B cell (primary cell): ENCODE results near the gene GMPPA. TPM values are rescaled to one million over a fixed set of nuclear protein-coding genes. Genes with fewer than 3 reads are reported as not detected.

Experiments used
- ATAC-seq: fragments of 200-7000 bp; cut with Tn5 transposase; one replicate; pipeline ENCODE4 v1.10.0; 2021; ENCODE audit warnings: low read depth, mild to moderate bottlenecking, moderate number of reproducible peaks, moderate library complexity
- CTCF ChIA-PET: fragments of 350-600 bp; sonication (Branson Sonifier 250); formaldehyde crosslinking; loops from one replicate; lab custom pipeline; 2021; ENCODE audit warnings: antibody characterized with exemption, inconsistent platforms; lab: Charles Lee
- POLR2A ChIA-PET: fragments of 350-600 bp; sonication (Branson Sonifier 250); formaldehyde crosslinking; loops from one replicate; lab custom pipeline; 2021; ENCODE audit warnings: antibody characterized with exemption; lab: Charles Lee
- DNase-seq: peaks from one replicate; pipeline ENCODE4 v3.0.0; 2013
- H2AFZ ChIP-seq: 2 replicates; pipeline ENCODE4 v1.6.1; 2012; ENCODE audit warnings: mild to moderate bottlenecking, low read depth, low read length; ENCODE audit not compliant: insufficient read depth, poor library complexity, severe bottlenecking
- H3K27ac ChIP-seq, 2 donors: 1 replicate in 1 of 2; 2 replicates in 1 of 2; pipeline ENCODE4 v1.5.1; 2012 to 2013; ENCODE audit warnings: low read length in 2 of 2, mild to moderate bottlenecking in 2 of 2, moderate library complexity in 1 of 2
- H3K27me3 ChIP-seq, 4 experiments: fragments of 200-600 bp in 1 of 4; sonication (generic) in 1 of 4; replicated peaks in 1 of 4; 1 replicate in 2 of 4; 2 replicates in 2 of 4; pipeline versions ENCODE4 v1.6.1 to v1.7.0; 2013 to 2016; ENCODE audit warnings: low read length in 3 of 4, mild to moderate bottlenecking in 2 of 4, mixed read lengths in 1 of 4, moderate library complexity in 1 of 4; ENCODE audit not compliant: insufficient read depth in 4 of 4, control insufficient read depth in 3 of 4; ENCODE audit errors: control extremely low read depth in 1 of 4
- H3K36me3 ChIP-seq, 2 experiments: replicated peaks in 1 of 2; 1 replicate in 1 of 2; 2 replicates in 1 of 2; pipeline versions ENCODE4 v1.6.1 to v1.7.1; 2013; ENCODE audit warnings: low read length in 1 of 2; ENCODE audit not compliant: insufficient read depth in 2 of 2, control insufficient read depth in 1 of 2; ENCODE audit errors: control extremely low read depth in 1 of 2, extremely low read depth in 1 of 2
- H3K4me1 ChIP-seq, 2 donors: fragments of 200-600 bp in 1 of 2; sonication (generic) in 1 of 2; 1 replicate in 1 of 2; 2 replicates in 1 of 2; pipeline versions ENCODE4 v1.5.1 to v1.6.1; 2013 to 2017; ENCODE audit warnings: low read length in 2 of 2; ENCODE audit not compliant: control insufficient read depth in 2 of 2, insufficient read depth in 2 of 2
- H3K4me2 ChIP-seq: replicated peaks from 2 replicates; pipeline ENCODE3; 2012; ENCODE audit warnings: mild to moderate bottlenecking, low read depth, low read length; ENCODE audit not compliant: poor library complexity, severe bottlenecking
- H3K4me3 ChIP-seq, 5 experiments: fragments of 200-600 bp in 1 of 5; sonication (generic) in 1 of 5; 1 replicate in 3 of 5; 2 replicates in 2 of 5; pipeline versions ENCODE4 v1.5.1 to v1.7.0; 2011 to 2016; ENCODE audit warnings: low read length in 4 of 5, mild to moderate bottlenecking in 4 of 5, low read depth in 2 of 5, control low read depth in 1 of 5, moderate library complexity in 1 of 5; ENCODE audit not compliant: insufficient read depth in 1 of 5; ENCODE audit errors: control extremely low read depth in 1 of 5, extremely low read depth in 1 of 5
- H3K79me2 ChIP-seq: fragments of 200-600 bp; sonication (generic); one replicate; pipeline ENCODE4 v1.6.0; 2016; ENCODE audit warnings: low read length; ENCODE audit not compliant: control insufficient read depth, insufficient read depth
- H3K9ac ChIP-seq: fragments of 200-600 bp; sonication (generic); 2 replicates; pipeline ENCODE4 v1.6.1; 2017; ENCODE audit warnings: mild to moderate bottlenecking, low read length, moderate library complexity
- H3K9me3 ChIP-seq, 3 donors: one replicate each; pipeline versions ENCODE4 v1.6.1 to v1.7.1; 2013; ENCODE audit warnings: low read length in 2 of 3; ENCODE audit not compliant: control insufficient read depth in 2 of 3, insufficient read depth in 1 of 3; ENCODE audit errors: control extremely low read depth in 1 of 3
- H4K20me1 ChIP-seq: 2 replicates; pipeline ENCODE4 v1.6.0; 2012; ENCODE audit warnings: mild to moderate bottlenecking, low read length; ENCODE audit not compliant: insufficient read depth, control insufficient read depth, poor library complexity, severe bottlenecking
- H3K27ac Mint-ChIP-seq: one replicate; pipeline ENCODE4 v1.8.0; 2021; ENCODE audit warnings: mixed read lengths
- H3K27me3 Mint-ChIP-seq: one replicate; pipeline ENCODE4 v1.8.0; 2021; ENCODE audit warnings: mixed read lengths
- H3K4me1 Mint-ChIP-seq: one replicate; pipeline ENCODE4 v1.8.0; 2021; ENCODE audit warnings: mixed read lengths
- H3K4me3 Mint-ChIP-seq: one replicate; pipeline ENCODE4 v1.8.0; 2021; ENCODE audit warnings: mixed read lengths
- H3K9me3 Mint-ChIP-seq: one replicate; pipeline ENCODE4 v1.8.0; 2022; ENCODE audit warnings: mixed read lengths; ENCODE audit not compliant: insufficient read depth
- EZH2 ChIP-seq: IDR thresholded peaks from 2 replicates; pipeline ENCODE4 v1.6.1; 2012; ENCODE audit warnings: borderline replicate concordance, low read depth, mild to moderate bottlenecking, moderate library complexity, low read length; ENCODE audit not compliant: insufficient read depth, poor library complexity, severe bottlenecking
- WGBS: methylation state at CpG from one replicate; pipeline ENCODE4 v1.1.5; 2013; ENCODE audit warnings: missing lambda C conversion rate; ENCODE audit not compliant: insufficient coverage; 5-methylcytosine and 5-hydroxymethylcytosine counted together
- intact Hi-C: fragments of 100-400 bp; cut with micrococcal nuclease; formaldehyde crosslinking; loops from one replicate; pipeline ENCODE4 v1.10.0; 2022
- polyA plus RNA-seq: library from polyadenylated mRNA; depleted of rRNA; stranded (reverse); fragments of >200 nt; gene quantifications from 2 replicates; pipeline ENCODE4 v1.2.3, GENCODE V29; 2012
- total RNA-seq, 2 donors: library from RNA; stranded (reverse); fragments of 120-200 nt in 1 of 2; gene quantifications; 1 replicate in 1 of 2; 2 replicates in 1 of 2; pipeline versions ENCODE4 v1.2.3 to v1.2.4, GENCODE V29; 2013 to 2022
- TF ChIP-seq, protein P1 (sequence below): fragments of 200-600 bp; IDR thresholded peaks from one replicate; pipeline ENCODE4 v1.8.0; 2022; ENCODE audit warnings: antibody characterized with exemption, mild to moderate bottlenecking

The GMPPA gene
- total and polyA plus RNA-seq, 2 donors (not counting 1 experiment from before 2014, with no cell fraction given), result 27.8 to 67.9 TPM

DNA sequence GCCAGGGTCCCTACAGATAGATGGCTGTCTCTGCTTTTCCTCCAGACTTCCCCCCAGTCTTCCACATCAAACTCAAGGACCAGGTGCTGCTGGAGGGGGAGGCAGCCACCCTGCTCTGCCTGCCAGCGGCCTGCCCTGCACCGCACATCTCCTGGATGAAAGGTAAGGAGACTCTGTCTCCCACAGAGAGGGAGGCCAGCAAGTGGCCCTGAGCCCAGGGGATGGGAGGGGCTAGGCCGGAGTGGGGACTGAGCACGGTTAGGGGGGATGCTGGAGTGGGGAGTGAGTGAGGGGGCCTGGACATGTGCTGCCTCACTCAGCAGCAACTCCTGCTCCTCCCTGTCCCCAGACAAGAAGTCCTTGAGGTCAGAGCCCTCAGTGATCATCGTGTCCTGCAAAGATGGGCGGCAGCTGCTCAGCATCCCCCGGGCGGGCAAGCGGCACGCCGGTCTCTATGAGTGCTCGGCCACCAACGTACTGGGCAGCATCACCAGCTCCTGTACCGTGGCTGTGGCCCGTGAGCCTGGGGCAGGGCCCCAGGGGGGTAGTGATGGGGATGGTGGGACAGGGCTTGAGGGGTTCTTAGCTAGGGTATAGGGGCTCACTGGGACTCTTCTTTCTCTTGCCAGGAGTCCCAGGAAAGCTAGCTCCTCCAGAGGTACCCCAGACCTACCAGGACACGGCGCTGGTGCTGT lies 10.4 kb upstream of the GMPPA start:
- ATAC-seq (no peak), DNase-seq (no peak)
- no peak overlapping the region for H3K4me2 ChIP-seq
- WGBS, result 88% methylated on average over 3 of the region's 17 CpGs
- no peak overlapping the region for H3K4me3 ChIP-seq
- intact Hi-C loops, result no loop called here
- Mint-ChIP-seq H3K4me1 (peaks cover 10% of the 10 kb centered on the region), H3K4me3 (no peak overlapping the region), H3K9me3 (no peaks in the 10 kb centered on the region), H3K27me3 (peaks cover 49% of the 10 kb centered on the region), H3K27ac (no peak overlapping the region)
- peaks cover 0 to 58% (median 26%) of the 10 kb centered on the region in 4 experiments for H3K27me3 ChIP-seq
- no peak overlapping the region for H2AFZ ChIP-seq
- ChIA-PET POLR2A (no interaction called here), CTCF (interaction anchor here (0.8 kb wide), 1 partner anchor 42 kb away, joined by 4 read pairs; no protein-coding TSS in a partner anchor)
- H3K79me2 ChIP-seq, result no peaks in the 10 kb centered on the region
- no peaks in the 10 kb centered on the region for H4K20me1 ChIP-seq
- no peak overlapping the region for H3K27ac ChIP-seq
- H3K36me3 ChIP-seq, result no peaks in the 10 kb centered on the region
- no peak overlapping the region for H3K9ac ChIP-seq
- peaks cover 7 to 16% of the 10 kb centered on the region in 2 donors for H3K4me1 ChIP-seq
- TF ChIP-seq, protein P1, sequence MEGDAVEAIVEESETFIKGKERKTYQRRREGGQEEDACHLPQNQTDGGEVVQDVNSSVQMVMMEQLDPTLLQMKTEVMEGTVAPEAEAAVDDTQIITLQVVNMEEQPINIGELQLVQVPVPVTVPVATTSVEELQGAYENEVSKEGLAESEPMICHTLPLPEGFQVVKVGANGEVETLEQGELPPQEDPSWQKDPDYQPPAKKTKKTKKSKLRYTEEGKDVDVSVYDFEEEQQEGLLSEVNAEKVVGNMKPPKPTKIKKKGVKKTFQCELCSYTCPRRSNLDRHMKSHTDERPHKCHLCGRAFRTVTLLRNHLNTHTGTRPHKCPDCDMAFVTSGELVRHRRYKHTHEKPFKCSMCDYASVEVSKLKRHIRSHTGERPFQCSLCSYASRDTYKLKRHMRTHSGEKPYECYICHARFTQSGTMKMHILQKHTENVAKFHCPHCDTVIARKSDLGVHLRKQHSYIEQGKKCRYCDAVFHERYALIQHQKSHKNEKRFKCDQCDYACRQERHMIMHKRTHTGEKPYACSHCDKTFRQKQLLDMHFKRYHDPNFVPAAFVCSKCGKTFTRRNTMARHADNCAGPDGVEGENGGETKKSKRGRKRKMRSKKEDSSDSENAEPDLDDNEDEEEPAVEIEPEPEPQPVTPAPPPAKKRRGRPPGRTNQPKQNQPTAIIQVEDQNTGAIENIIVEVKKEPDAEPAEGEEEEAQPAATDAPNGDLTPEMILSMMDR, result no peak
- no peak for TF ChIP-seq EZH2
- H3K9me3 ChIP-seq, result peaks cover 0 to 3% (median 0%) of the 10 kb centered on the region in 3 donors

DNA sequence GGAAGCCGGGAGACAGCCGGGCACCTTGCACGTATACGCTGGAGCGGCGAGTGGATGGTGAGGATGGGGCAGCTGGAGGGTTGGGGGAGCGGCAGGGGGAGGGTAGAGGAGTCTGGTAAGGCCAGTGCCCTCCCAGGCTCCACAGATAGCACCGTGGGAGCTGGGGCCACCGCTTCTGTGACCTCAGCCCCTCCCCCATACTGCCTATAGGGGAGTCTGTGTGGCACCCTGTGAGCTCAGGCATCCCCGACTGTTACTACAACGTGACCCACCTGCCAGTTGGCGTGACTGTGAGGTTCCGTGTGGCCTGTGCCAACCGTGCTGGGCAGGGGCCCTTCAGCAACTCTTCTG lies 9.9 kb upstream of the GMPPA start:
- 89% methylated on average over 10 of the region's 14 CpGs for WGBS
- DNase-seq, result no peak
- H3K27ac Mint-ChIP-seq, result no peak overlapping the region
- H3K9me3 ChIP-seq, result peaks cover 0 to 3% (median 0%) of the 10 kb centered on the region in 3 donors
- peaks cover 54% of the 10 kb centered on the region for H3K27me3 Mint-ChIP-seq
- no peak overlapping the region for H2AFZ ChIP-seq
- TF ChIP-seq, protein P1, result no peak
- TF ChIP-seq EZH2, result no peak
- H3K36me3 ChIP-seq, result no peaks in the 10 kb centered on the region
- peaks cover 10% of the 10 kb centered on the region for H3K4me1 Mint-ChIP-seq
- H3K4me3 Mint-ChIP-seq, result no peak overlapping the region
- ATAC-seq, result no peak
- ChIA-PET CTCF (interaction anchor here (0.8 kb wide), 1 partner anchor 41 kb away, joined by 4 read pairs; no protein-coding TSS in a partner anchor), POLR2A (no interaction called here)
- no peak overlapping the region for H3K27ac ChIP-seq
- intact Hi-C loops, result no loop called here
- H3K4me2 ChIP-seq, result no peak overlapping the region
- H3K27me3 ChIP-seq, result peaks cover 0 to 61% (median 25%) of the 10 kb centered on the region in 4 experiments
- no peak overlapping the region for H3K4me3 ChIP-seq
- H4K20me1 ChIP-seq, result no peaks in the 10 kb centered on the region
- H3K4me1 ChIP-seq, result peaks cover 4 to 13% of the 10 kb centered on the region in 2 donors
- no peak overlapping the region for H3K9ac ChIP-seq
- no peaks in the 10 kb centered on the region for H3K79me2 ChIP-seq
- no peaks in the 10 kb centered on the region for H3K9me3 Mint-ChIP-seq
